Stimulated activated CD8-positive, alpha-beta memory T cell treated with anti-CD3 and anti-CD28 coated beads, Interleukin-15, amount 100 ng/mL, for 1 hour (primary cell): ENCODE data around the gene POU2F3.

Experiments
- DNase-seq: peaks from one replicate; pipeline ENCODE4 v3.0.0-alpha.2; 2020; ENCODE audit warnings: low read depth

POU2F3 gene

GRCh38 chr11:120285256-120285655, 45.3 kb downstream of the POU2F3 start:
- no peak for DNase-seq

GRCh38 chr11:120288021-120288420, 48.1 kb downstream of the POU2F3 start:
- DNase-seq, result no peak

GRCh38 chr11:120289426-120289825, 49.5 kb downstream of the POU2F3 start:
- DNase-seq, result no peak

- DNase-seq, result no peak
These were observed 51.0 kb downstream of the POU2F3 start for GRCh38 chr11:120290956-120291355.

- no peak for DNase-seq
These were observed 53.3 kb downstream of the POU2F3 start for GRCh38 chr11:120293038-120293800.

- no peak for DNase-seq
These were observed 54.2 kb downstream of the POU2F3 start for GRCh38 chr11:120294096-120294495.

- DNase-seq, result no peak
These were observed 55.2 kb downstream of the POU2F3 start for GRCh38 chr11:120295099-120295498.

- no peak for DNase-seq
These were observed 56.6 kb downstream of the POU2F3 start for GRCh38 chr11:120296554-120296953.

- no peak for DNase-seq
These were observed 58.5 kb downstream of the POU2F3 start for GRCh38 chr11:120298461-120298860.

- no peak for DNase-seq
These were observed 62.3 kb downstream of the POU2F3 start for GRCh38 chr11:120302001-120302805.

GRCh38 chr11:120303004-120303637, 63.2 kb downstream of the POU2F3 start:
- DNase-seq, result peak; percentile 14

- no peak for DNase-seq
These were observed 64.6 kb downstream of the POU2F3 start for GRCh38 chr11:120304526-120304925.

GRCh38 chr11:120305286-120305685, 65.3 kb downstream of the POU2F3 start:
- DNase-seq, result no peak

GRCh38 chr11:120306519-120307242, 66.7 kb downstream of the POU2F3 start:
- DNase-seq, result no peak

GRCh38 chr11:120307476-120307875, 67.5 kb downstream of the POU2F3 start:
- DNase-seq, result no peak

- DNase-seq, result no peak
These were observed 68.1 kb downstream of the POU2F3 start for GRCh38 chr11:120308081-120308480.

- DNase-seq, result no peak
These were observed 70.9 kb downstream of the POU2F3 start for GRCh38 chr11:120310870-120311269.

GRCh38 chr11:120314861-120315260, 74.9 kb downstream of the POU2F3 start:
- no peak for DNase-seq

GRCh38 chr11:120316880-120317688, 77.1 kb downstream of the POU2F3 start:
- no peak for DNase-seq

GRCh38 chr11:120317689-120318480, 77.9 kb downstream of the POU2F3 start:
- no peak for DNase-seq
